Osteoblast (primary cell): ENCODE data around the gene FAM174A. TPM values are rescaled to one million over a fixed set of nuclear protein-coding genes. Genes with fewer than 3 reads are reported as not detected.

Experiments used
- DNase-seq: peaks from one replicate; pipeline ENCODE4 v3.0.0; 2011; ENCODE audit warnings: low spot score, mixed read lengths; ENCODE audit not compliant: insufficient read length; ENCODE audit errors: missing footprints
- H2AFZ ChIP-seq: 2 replicates; pipeline ENCODE4 v1.6.0; 2011; ENCODE audit warnings: mild to moderate bottlenecking, low read length
- H3K27ac ChIP-seq: 2 replicates; pipeline ENCODE4 v1.5.1; 2011; ENCODE audit warnings: mild to moderate bottlenecking, low read depth, low read length, moderate library complexity
- H3K27me3 ChIP-seq: 2 replicates; pipeline ENCODE4 v1.6.0; 2012; ENCODE audit warnings: mild to moderate bottlenecking, control low read depth, inconsistent platforms, low read length, moderate library complexity; ENCODE audit not compliant: insufficient read depth
- H3K36me3 ChIP-seq: 2 replicates; pipeline ENCODE4 v1.5.1; 2011; ENCODE audit warnings: mild to moderate bottlenecking, low read length, control low read depth, moderate library complexity; ENCODE audit not compliant: insufficient read depth
- H3K4me1 ChIP-seq: 2 replicates; pipeline ENCODE4 v1.5.1; 2011; ENCODE audit warnings: mild to moderate bottlenecking, low read length, control low read depth, moderate library complexity; ENCODE audit not compliant: insufficient read depth
- H3K4me2 ChIP-seq: 2 replicates; pipeline ENCODE4 v1.6.0; 2011; ENCODE audit warnings: mild to moderate bottlenecking, low read length; ENCODE audit not compliant: insufficient read depth
- H3K4me3 ChIP-seq: fragments of 200-600 bp; sonication (generic); 3 replicates; pipeline ENCODE4 v1.5.1; 2012; ENCODE audit warnings: mild to moderate bottlenecking, low read length, inconsistent platforms; ENCODE audit not compliant: insufficient read depth
- H3K79me2 ChIP-seq: 2 replicates; pipeline ENCODE4 v1.6.0; 2012; ENCODE audit warnings: mild to moderate bottlenecking, low read length, control low read depth, inconsistent platforms; ENCODE audit not compliant: insufficient read depth
- H3K9me3 ChIP-seq: 2 replicates; pipeline ENCODE4 v1.5.1; 2011; ENCODE audit warnings: low read depth, low read length, control low read depth
- H4K20me1 ChIP-seq: 2 replicates; pipeline ENCODE4 v1.6.0; 2012; ENCODE audit warnings: mild to moderate bottlenecking, low read length, control low read depth; ENCODE audit not compliant: insufficient read depth
- total RNA-seq: library from RNA; depleted of rRNA; stranded (reverse); fragments of >200 nt; gene quantifications from 2 replicates; pipeline ENCODE4 v1.2.3, GENCODE V29; 2012
- TF ChIP-seq, protein P1 (sequence below): IDR thresholded peaks from 2 replicates; pipeline ENCODE4 v1.5.1; 2011; ENCODE audit warnings: mild to moderate bottlenecking, low read depth, low read length, moderate library complexity; ENCODE audit errors: extremely low read depth

FAM174A gene
- total RNA-seq, 1 donor = 22.1 TPM

DNA sequence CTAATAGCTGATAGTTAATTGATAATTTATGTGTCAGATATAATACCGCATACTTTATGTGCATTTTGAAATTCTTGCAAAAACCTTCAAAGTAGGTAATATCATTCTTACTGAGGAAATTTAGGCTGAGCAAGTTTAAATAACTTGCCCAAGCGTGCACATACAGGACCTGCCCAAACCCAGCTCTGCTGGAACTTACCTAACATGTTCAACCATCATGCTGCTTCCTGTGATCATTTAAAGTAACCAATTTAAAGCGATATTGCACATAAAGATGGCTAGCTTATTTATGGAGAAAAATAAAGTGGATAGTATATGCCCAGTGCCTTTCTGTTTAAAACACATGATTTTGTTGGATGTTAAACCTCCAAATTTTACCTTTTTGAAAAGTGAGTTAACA lies 4.3 kb downstream of the FAM174A start:
- Histone ChIP-seq H3K36me3 (no peaks in the 10 kb centered on the region), H3K27me3 (no peaks in the 10 kb centered on the region), H3K9me3 (no peaks in the 10 kb centered on the region), H3K79me2 (peaks cover 37% of the 10 kb centered on the region), H3K4me2 (no peak overlapping the region), H3K4me3 (no peak overlapping the region), H3K4me1 (peaks cover 8% of the 10 kb centered on the region), H4K20me1 (peaks cover 6% of the 10 kb centered on the region), H2AFZ (no peak overlapping the region), H3K27ac (no peak overlapping the region)
- no peak for DNase-seq
- TF ChIP-seq, protein P1, sequence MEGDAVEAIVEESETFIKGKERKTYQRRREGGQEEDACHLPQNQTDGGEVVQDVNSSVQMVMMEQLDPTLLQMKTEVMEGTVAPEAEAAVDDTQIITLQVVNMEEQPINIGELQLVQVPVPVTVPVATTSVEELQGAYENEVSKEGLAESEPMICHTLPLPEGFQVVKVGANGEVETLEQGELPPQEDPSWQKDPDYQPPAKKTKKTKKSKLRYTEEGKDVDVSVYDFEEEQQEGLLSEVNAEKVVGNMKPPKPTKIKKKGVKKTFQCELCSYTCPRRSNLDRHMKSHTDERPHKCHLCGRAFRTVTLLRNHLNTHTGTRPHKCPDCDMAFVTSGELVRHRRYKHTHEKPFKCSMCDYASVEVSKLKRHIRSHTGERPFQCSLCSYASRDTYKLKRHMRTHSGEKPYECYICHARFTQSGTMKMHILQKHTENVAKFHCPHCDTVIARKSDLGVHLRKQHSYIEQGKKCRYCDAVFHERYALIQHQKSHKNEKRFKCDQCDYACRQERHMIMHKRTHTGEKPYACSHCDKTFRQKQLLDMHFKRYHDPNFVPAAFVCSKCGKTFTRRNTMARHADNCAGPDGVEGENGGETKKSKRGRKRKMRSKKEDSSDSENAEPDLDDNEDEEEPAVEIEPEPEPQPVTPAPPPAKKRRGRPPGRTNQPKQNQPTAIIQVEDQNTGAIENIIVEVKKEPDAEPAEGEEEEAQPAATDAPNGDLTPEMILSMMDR = no peak

GRCh38 chr5:100542086-100542485 lies 6.9 kb downstream of the FAM174A start:
- H3K4me2 ChIP-seq = no peak overlapping the region
- TF ChIP-seq, protein P1 = no peak
- H3K27ac ChIP-seq = no peak overlapping the region
- peaks cover 23% of the 10 kb centered on the region for H3K79me2 ChIP-seq
- H2AFZ ChIP-seq = no peak overlapping the region
- no peak for DNase-seq
- H3K27me3 ChIP-seq = no peaks in the 10 kb centered on the region
- no peaks in the 10 kb centered on the region for H3K4me1 ChIP-seq
- peaks cover 6% of the 10 kb centered on the region for H4K20me1 ChIP-seq
- H3K4me3 ChIP-seq = no peak overlapping the region
- H3K36me3 ChIP-seq = no peaks in the 10 kb centered on the region
- H3K9me3 ChIP-seq = no peaks in the 10 kb centered on the region

- no peak for DNase-seq
- H3K79me2 ChIP-seq = peaks cover 10% of the 10 kb centered on the region
- no peak overlapping the region for H2AFZ ChIP-seq
- H3K27me3 ChIP-seq = no peaks in the 10 kb centered on the region
- H3K9me3 ChIP-seq = no peaks in the 10 kb centered on the region
- TF ChIP-seq, protein P1 = no peak
- H4K20me1 ChIP-seq = peaks cover 7% of the 10 kb centered on the region
- no peak overlapping the region for H3K27ac ChIP-seq
- H3K4me2 ChIP-seq = no peak overlapping the region
- H3K4me3 ChIP-seq = no peak overlapping the region
- H3K4me1 ChIP-seq = peaks cover 7% of the 10 kb centered on the region
- H3K36me3 ChIP-seq = no peaks in the 10 kb centered on the region
Measured at GRCh38 chr5:100546001-100546400, 10.8 kb downstream of the FAM174A start.

DNA sequence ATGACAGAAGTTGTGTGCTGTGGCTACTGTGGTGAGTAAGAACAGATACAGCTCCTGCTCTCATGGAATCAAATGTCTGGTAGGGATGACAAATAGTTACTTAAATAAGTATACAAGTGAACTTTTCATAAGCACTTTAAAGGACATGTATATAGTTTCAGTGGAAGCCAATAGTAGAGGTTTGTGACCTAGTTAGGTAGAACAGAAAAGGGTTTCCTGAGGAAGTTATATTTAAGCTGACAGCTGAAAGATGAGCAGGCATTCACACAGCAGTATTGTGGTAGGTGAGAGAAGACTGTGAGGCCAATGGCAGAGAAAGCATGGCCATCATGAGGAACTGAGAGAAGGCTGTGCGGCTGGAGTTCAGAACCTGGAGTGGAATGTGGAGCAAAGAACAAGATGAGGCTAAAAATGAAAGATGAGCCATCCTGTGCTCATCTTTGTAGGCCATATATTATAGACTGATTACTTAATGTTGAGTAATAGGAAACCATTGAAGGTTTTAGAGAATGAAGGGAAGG lies 15.4 kb downstream of the FAM174A start:
- Histone ChIP-seq H3K4me2 (peak overlapping the region; percentile 20), H3K27me3 (no peaks in the 10 kb centered on the region), H3K4me1 (peaks cover 9% of the 10 kb centered on the region), H2AFZ (no peak overlapping the region), H3K9me3 (no peaks in the 10 kb centered on the region), H3K79me2 (peaks cover 5% of the 10 kb centered on the region), H3K4me3 (no peak overlapping the region), H3K27ac (peak overlapping the region; percentile 59), H3K36me3 (no peaks in the 10 kb centered on the region), H4K20me1 (peaks cover 7% of the 10 kb centered on the region)
- TF ChIP-seq, protein P1 = no peak
- DNase-seq = no peak
